Coronary artery (tissue), 2 donors: ENCODE measurements around the gene TRIO.
"Not testable (repeated sequence)": the region's sequence is repeated elsewhere in the genome, so short reads cannot be mapped to it uniquely, and the experiment has no call there.

Source experiments
- DNase-seq: peaks from one replicate; pipeline ENCODE4 v3.0.0-alpha.2; 2017; ENCODE audit warnings: low spot score
- H3K27ac ChIP-seq, 2 donors: fragments of 200-600 bp; sonication (generic); one replicate each; pipeline ENCODE4 v1.5.1; 2016 to 2019
- H3K4me3 ChIP-seq: fragments of 200-600 bp; sonication (generic); 2 replicates; pipeline ENCODE4 v1.5.1; 2016; ENCODE audit warnings: mild to moderate bottlenecking, moderate library complexity
- TF ChIP-seq, protein P1 (sequence below): fragments of 200-600 bp; sonication (generic); IDR thresholded peaks from one replicate; pipeline ENCODE4 v1.5.1; 2019; ENCODE audit warnings: antibody characterized with exemption

TRIO gene

DNA sequence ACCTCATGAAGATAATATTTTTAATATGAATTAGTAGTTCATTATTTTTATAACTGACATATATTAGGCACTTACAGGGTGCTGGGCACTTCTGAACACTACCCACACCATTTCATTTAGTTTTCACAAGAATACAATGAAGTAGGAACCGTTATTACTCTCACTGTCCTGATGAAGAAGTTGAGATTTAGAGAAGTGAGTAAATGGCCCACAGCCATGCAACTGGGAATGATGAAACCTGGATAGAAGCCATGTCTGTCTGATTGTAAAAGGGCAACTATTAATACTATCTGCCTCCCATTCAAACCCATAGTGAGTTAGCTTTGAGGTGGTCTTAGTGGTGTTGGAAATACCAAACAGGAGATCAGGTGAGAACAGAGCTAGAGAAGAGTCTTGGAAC is 408.9 kb downstream of the TRIO start:
- H3K27ac ChIP-seq = no peak overlapping the region
- no peak overlapping the region for H3K4me3 ChIP-seq
- DNase-seq = no peak
- TF ChIP-seq, protein P1, sequence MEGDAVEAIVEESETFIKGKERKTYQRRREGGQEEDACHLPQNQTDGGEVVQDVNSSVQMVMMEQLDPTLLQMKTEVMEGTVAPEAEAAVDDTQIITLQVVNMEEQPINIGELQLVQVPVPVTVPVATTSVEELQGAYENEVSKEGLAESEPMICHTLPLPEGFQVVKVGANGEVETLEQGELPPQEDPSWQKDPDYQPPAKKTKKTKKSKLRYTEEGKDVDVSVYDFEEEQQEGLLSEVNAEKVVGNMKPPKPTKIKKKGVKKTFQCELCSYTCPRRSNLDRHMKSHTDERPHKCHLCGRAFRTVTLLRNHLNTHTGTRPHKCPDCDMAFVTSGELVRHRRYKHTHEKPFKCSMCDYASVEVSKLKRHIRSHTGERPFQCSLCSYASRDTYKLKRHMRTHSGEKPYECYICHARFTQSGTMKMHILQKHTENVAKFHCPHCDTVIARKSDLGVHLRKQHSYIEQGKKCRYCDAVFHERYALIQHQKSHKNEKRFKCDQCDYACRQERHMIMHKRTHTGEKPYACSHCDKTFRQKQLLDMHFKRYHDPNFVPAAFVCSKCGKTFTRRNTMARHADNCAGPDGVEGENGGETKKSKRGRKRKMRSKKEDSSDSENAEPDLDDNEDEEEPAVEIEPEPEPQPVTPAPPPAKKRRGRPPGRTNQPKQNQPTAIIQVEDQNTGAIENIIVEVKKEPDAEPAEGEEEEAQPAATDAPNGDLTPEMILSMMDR = no peak

- H3K4me3 ChIP-seq, DNase-seq, H3K27ac ChIP-seq: not testable (repeated sequence)
Observed at GRCh38 chr5:14554288-14554687, 411.1 kb downstream of the TRIO start.

GRCh38 chr5:14556015-14556414 is 412.9 kb downstream of the TRIO start:
- TF ChIP-seq, protein P1 = no peak
- Histone ChIP-seq H3K4me3 (no peak overlapping the region), H3K27ac (no peak overlapping the region)
- no peak for DNase-seq

GRCh38 chr5:14557203-14557770 is 414.1 kb downstream of the TRIO start:
- DNase-seq = no peak
- no peak overlapping the region for H3K27ac ChIP-seq
- TF ChIP-seq, protein P1 = no peak
- H3K4me3 ChIP-seq = no peak overlapping the region

GRCh38 chr5:14557791-14558415 is 414.8 kb downstream of the TRIO start:
- Histone ChIP-seq H3K27ac (no peak overlapping the region), H3K4me3 (no peak overlapping the region)
- DNase-seq = no peak
- TF ChIP-seq, protein P1 = no peak
